Gastrocnemius medialis (tissue), 4 donors: ENCODE results near the gene CPA4.

Experiments
- CTCF ChIP-seq, 5 experiments: fragments of 450-650 bp in 3 of 5; fragments of 200-600 bp in 2 of 5; sonication (generic) in 2 of 5; IDR thresholded peaks in 4 of 5; conservative IDR thresholded peaks in 1 of 5; 1 replicate in 4 of 5; 2 replicates in 1 of 5; pipeline ENCODE4 v1.5.1; 2016 to 2019; ENCODE audit warnings: antibody characterized with exemption in 5 of 5, mild to moderate bottlenecking in 3 of 5, moderate library complexity in 3 of 5
- POLR2A ChIP-seq, 2 donors: fragments of 450-650 bp; IDR thresholded peaks; one replicate each; pipeline ENCODE4 v1.6.1; 2017; ENCODE audit warnings: antibody characterized with exemption in 2 of 2, mild to moderate bottlenecking in 2 of 2, moderate library complexity in 2 of 2

GRCh38 chr7:130274296-130274695 lies 18.7 kb upstream of the CPA4 start:
- no peak for TF ChIP-seq CTCF (IDR thresholded peaks at IDR 0.05 in 4 of 5, conservative IDR thresholded peaks at IDR 0.05 in 1 of 5)
- TF ChIP-seq POLR2A (IDR thresholded peaks at IDR 0.05), result no peak
